Large intestine (tissue), 3 donors: ENCODE results near the gene TROAP. TPM values are rescaled to one million over a fixed set of nuclear protein-coding genes. Genes with fewer than 3 reads are reported as not detected.
A peak's percentile ranks its signal among the peaks of the same experiment; 100 is the strongest.
"Not testable (repeated sequence)": the region's sequence is repeated elsewhere in the genome, so short reads cannot be mapped to it uniquely, and the experiment has no call there.

Source experiments
- DNase-seq, 2 donors: peaks; one replicate each; pipeline versions ENCODE4 v3.0.0 to v3.0.0-alpha.2; 2013
- H3K27ac ChIP-seq: one replicate; pipeline ENCODE4 v1.5.1; 2013; ENCODE audit warnings: low read length
- H3K27me3 ChIP-seq: 2 replicates; pipeline ENCODE4 v1.6.1; 2013; ENCODE audit warnings: low read length; ENCODE audit not compliant: control insufficient read depth, insufficient read depth
- H3K36me3 ChIP-seq: 2 replicates; pipeline ENCODE4 v1.6.1; 2013; ENCODE audit warnings: low read length; ENCODE audit not compliant: control insufficient read depth, insufficient read depth
- H3K4me1 ChIP-seq: one replicate; pipeline ENCODE4 v1.6.1; 2013; ENCODE audit warnings: low read length; ENCODE audit not compliant: control insufficient read depth, insufficient read depth
- H3K4me3 ChIP-seq: one replicate; pipeline ENCODE4 v1.5.1; 2013; ENCODE audit warnings: low read length
- H3K9me3 ChIP-seq: one replicate; pipeline ENCODE4 v1.6.1; 2013; ENCODE audit warnings: mild to moderate bottlenecking, low read depth, low read length, moderate library complexity; ENCODE audit not compliant: control insufficient read depth
- WGBS: methylation state at CpG from one replicate; pipeline ENCODE4 v1.1.5; 2013; ENCODE audit warnings: low lambda C conversion rate; ENCODE audit not compliant: insufficient coverage; 5-methylcytosine and 5-hydroxymethylcytosine counted together
- polyA plus RNA-seq: library from polyadenylated mRNA; unstranded; fragments of 120-200 nt; gene quantifications from one replicate; pipeline ENCODE4 v1.2.1, GENCODE V29; 2013

The TROAP gene
- polyA plus RNA-seq, 1 donor: 15.8 TPM

DNA sequence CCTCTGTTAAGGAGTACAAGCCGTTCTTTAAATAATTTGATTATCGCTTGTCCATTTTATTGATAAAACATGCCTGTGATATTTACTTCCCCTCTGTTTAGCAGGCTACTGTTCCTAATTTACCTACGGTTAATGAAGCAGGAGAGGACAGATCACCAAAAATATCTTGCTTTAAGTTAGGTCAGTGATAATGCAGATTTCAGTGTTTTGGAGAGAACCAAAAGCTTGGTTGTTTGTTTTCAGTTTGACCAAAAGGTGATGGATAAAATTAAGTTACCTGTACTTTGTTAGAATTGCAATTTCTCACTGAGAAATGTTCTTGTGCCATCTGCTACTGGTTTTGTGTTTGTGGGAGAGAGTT, 45.2 kb downstream of the TROAP start:
- peaks cover 10% of the 10 kb centered on the region for H3K4me1 ChIP-seq
- no peak for DNase-seq
- peak overlapping the region; percentile 87 for H3K4me3 ChIP-seq
- no peaks in the 10 kb centered on the region for H3K27me3 ChIP-seq
- H3K36me3 ChIP-seq: no peaks in the 10 kb centered on the region
- 20% methylated on average over 2 of the region's 3 CpGs for WGBS
- no peaks in the 10 kb centered on the region for H3K9me3 ChIP-seq
- H3K27ac ChIP-seq: no peak overlapping the region

DNA sequence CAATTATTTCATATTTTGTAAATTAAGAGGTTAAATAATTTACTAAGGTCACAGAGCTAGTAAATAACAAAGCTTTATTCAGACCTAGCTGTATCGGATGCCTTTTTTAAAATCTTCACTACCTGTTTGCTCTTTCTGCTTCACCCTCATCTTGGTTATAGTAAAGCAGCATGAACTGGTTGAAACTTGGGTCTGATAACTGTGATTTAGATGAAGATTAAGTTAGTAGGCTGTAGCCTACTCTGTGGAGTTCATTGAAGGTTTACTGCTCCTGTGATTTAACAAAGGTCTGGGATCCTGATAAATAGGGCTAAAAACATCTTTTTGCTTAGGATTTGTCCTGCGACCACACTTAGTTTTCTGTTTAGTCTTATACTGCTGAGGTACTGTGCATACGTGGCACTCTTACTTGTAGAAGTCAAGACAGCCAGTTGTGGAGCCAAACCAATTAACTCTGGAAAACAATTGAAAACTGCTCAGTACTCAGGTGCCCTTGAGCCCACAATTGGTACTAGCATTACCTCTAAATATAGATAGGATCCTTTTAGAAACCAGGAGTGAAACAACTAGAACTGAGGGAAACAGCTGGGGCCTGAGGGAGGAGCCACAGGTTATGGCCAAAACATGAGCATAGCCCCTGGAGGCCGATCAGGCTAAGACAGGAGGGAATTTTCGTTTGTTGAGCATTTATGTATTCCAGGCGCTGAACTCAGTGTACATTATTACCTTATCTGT, 46.5 kb downstream of the TROAP start:
- DNase-seq: peak in 1 of 2 donors; percentile 20
- peaks cover 10% of the 10 kb centered on the region for H3K4me1 ChIP-seq
- no CpG with 5 or more reads among the region's 6 CpGs for WGBS
- H3K4me3 ChIP-seq: no peak overlapping the region
- H3K9me3 ChIP-seq: no peaks in the 10 kb centered on the region
- H3K27me3 ChIP-seq: no peaks in the 10 kb centered on the region
- H3K36me3 ChIP-seq: peaks cover 3% of the 10 kb centered on the region
- H3K27ac ChIP-seq: no peak overlapping the region

DNA sequence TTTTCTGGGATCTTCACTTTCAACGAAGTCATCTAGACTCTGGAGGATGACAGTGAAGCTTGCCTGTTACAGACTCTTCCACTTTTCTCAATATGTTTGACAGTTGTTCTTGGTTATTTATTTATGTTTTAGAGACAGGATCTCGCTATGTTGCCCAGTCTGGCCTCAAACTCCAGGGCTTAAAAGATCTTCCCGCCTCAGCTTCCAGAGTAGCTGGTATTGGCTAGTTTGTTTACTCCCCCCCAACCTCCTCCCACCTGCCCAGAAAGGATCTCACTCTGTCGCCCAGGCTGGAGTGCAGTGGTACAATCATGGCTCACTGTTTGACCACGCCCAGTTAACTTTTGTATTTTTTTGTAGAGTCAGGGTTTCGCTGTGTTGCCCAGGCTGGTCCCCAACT, 47.5 kb downstream of the TROAP start:
- WGBS: no CpG with 5 or more reads among the region's 6 CpGs

DNA sequence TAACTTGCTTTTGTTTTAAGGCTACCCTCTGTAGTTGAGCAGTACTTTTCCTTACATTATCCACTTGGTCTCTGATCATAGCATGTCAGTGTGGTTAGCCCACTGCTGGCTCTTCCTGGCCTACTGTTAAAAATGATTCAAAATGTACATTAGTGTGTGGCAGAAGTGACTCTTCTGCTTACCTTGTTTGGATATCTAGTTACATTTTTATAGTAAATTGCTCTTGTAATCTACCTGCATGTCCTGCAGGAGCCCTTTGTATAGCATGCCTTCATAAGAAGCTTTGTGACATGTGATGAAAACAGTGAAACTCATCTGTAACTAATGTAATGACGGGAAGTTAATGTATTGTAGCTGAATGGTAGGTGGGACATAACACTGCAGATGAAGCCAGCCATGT, 52.4 kb downstream of the TROAP start:
- Histone ChIP-seq H3K27me3 (no peaks in the 10 kb centered on the region), H3K36me3 (peaks cover 3% of the 10 kb centered on the region), H3K27ac (no peak overlapping the region), H3K4me3 (no peak overlapping the region), H3K9me3 (no peaks in the 10 kb centered on the region), H3K4me1 (no peaks in the 10 kb centered on the region)
- no CpG with 5 or more reads among the region's 1 CpG for WGBS
- DNase-seq: no peak

More for the DNA sequence above, 47.5 kb downstream of the TROAP start:
- H3K27me3 ChIP-seq: no peaks in the 10 kb centered on the region
- H3K4me3 ChIP-seq: no peak overlapping the region
- no peak overlapping the region for H3K27ac ChIP-seq
- H3K36me3 ChIP-seq: peaks cover 3% of the 10 kb centered on the region
- H3K9me3 ChIP-seq: no peaks in the 10 kb centered on the region
- H3K4me1 ChIP-seq: peaks cover 10% of the 10 kb centered on the region
- DNase-seq: no peak

DNA sequence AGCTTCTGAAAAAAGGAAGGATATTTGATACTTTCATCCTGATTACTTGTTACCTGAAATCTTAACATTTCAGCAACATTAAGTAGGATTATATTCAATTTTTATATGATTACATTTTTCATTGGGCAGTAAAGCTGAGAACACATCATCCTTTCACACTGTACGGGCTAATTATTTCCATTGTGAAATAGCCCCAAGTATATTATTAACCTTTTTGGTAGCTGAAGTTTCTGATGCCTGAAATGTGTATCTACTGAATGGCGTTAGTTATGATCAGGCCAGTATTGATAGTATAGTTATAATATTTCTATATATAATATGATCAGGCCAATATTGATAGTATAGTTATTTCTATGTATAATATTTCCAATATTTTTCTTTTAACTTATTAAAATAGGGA, 54.3 kb downstream of the TROAP start:
- no peaks in the 10 kb centered on the region for H3K9me3 ChIP-seq
- H3K27ac ChIP-seq: no peak overlapping the region
- no CpG with 5 or more reads among the region's 2 CpGs for WGBS
- H3K36me3 ChIP-seq: peaks cover 3% of the 10 kb centered on the region
- H3K4me1 ChIP-seq: no peaks in the 10 kb centered on the region
- H3K4me3 ChIP-seq: no peak overlapping the region
- no peaks in the 10 kb centered on the region for H3K27me3 ChIP-seq
- peak in 1 of 2 donors; percentile 23 for DNase-seq

DNA sequence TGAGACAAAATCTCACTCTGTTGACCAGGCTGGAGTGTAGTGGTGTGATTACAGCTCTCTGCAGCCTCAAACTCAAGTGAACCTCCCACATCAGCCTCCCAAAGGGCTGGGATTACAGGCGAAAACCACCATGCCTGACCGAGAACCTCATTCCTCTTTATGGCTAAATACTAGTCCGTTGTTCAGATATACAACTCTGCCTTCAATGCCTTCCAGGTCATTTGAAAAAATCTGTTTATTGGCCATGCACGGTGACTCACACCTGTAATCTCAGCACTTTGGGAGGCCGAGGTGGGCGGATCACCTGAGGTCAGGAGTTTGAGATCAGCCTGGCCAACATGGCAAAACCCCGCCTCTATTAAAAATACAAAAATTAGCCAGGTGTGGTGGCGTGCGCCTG, 57.1 kb downstream of the TROAP start:
- not testable (repeated sequence) for H3K4me3 ChIP-seq, DNase-seq, H3K27me3 ChIP-seq, H3K36me3 ChIP-seq, H3K27ac ChIP-seq, H3K4me1 ChIP-seq, H3K9me3 ChIP-seq
- no CpG with 5 or more reads among the region's 9 CpGs for WGBS

Other genes starting within 250 kb of the TROAP start
- gene DHH, start 228.5 kb upstream of the TROAP start, polyA plus RNA-seq: 0.52 TPM
- gene LMBR1L, start 212.4 kb upstream of the TROAP start, polyA plus RNA-seq: 111 TPM
- 751 TPM for gene TUBA1B, start 191.9 kb upstream of the TROAP start, polyA plus RNA-seq
- 547 TPM for gene TUBA1A, start 134.2 kb upstream of the TROAP start, polyA plus RNA-seq
- 237 TPM for gene TUBA1C, start 58.2 kb upstream of the TROAP start, polyA plus RNA-seq
- gene PRPH, start 28.1 kb upstream of the TROAP start, polyA plus RNA-seq: 115 TPM
- gene C1QL4, start 13.9 kb downstream of the TROAP start, polyA plus RNA-seq: 0.01 TPM
- gene DNAJC22, start 23.6 kb downstream of the TROAP start, polyA plus RNA-seq: 50.0 TPM
- 22.7 TPM for gene SPATS2, start 44.2 kb downstream of the TROAP start, polyA plus RNA-seq
- gene KCNH3, start 215.8 kb downstream of the TROAP start, polyA plus RNA-seq: 2.2 TPM
- gene MCRS1, start 244.9 kb downstream of the TROAP start, polyA plus RNA-seq: 54.7 TPM